GM12874 (cell line): ENCODE data around the gene SLC35A3.

Experiments used
- TF ChIP-seq, protein P1 (sequence below): IDR thresholded peaks from 2 replicates; pipeline ENCODE4 v1.5.1; 2011; ENCODE audit warnings: low read depth, mild to moderate bottlenecking, control low read depth, low read length, moderate library complexity; ENCODE audit not compliant: insufficient read depth

The SLC35A3 gene

DNA sequence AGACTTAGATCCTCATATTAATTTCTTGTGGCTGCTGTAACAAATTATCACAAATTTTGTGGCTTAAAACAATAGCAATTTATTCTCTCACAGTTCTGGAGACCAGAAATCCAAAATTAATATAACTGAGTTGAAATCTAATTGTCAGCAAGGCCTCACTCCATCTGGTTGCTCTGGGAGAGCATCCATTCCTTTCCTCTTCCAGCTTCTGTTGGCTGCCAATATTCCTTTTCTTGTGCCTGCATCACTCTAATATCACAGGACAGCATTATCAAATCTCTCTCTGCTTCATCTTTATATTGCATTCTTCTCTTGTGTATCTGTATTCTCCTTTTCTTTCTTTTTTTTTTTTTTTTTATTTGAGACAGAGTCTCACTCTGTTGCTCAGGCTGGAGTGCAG lies 9.3 kb downstream of the SLC35A3 start:
- TF ChIP-seq, protein P1, sequence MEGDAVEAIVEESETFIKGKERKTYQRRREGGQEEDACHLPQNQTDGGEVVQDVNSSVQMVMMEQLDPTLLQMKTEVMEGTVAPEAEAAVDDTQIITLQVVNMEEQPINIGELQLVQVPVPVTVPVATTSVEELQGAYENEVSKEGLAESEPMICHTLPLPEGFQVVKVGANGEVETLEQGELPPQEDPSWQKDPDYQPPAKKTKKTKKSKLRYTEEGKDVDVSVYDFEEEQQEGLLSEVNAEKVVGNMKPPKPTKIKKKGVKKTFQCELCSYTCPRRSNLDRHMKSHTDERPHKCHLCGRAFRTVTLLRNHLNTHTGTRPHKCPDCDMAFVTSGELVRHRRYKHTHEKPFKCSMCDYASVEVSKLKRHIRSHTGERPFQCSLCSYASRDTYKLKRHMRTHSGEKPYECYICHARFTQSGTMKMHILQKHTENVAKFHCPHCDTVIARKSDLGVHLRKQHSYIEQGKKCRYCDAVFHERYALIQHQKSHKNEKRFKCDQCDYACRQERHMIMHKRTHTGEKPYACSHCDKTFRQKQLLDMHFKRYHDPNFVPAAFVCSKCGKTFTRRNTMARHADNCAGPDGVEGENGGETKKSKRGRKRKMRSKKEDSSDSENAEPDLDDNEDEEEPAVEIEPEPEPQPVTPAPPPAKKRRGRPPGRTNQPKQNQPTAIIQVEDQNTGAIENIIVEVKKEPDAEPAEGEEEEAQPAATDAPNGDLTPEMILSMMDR: no peak

- TF ChIP-seq, protein P1: no peak
Measured at GRCh38 chr1:99980928-99981327, 11.1 kb downstream of the SLC35A3 start.

DNA sequence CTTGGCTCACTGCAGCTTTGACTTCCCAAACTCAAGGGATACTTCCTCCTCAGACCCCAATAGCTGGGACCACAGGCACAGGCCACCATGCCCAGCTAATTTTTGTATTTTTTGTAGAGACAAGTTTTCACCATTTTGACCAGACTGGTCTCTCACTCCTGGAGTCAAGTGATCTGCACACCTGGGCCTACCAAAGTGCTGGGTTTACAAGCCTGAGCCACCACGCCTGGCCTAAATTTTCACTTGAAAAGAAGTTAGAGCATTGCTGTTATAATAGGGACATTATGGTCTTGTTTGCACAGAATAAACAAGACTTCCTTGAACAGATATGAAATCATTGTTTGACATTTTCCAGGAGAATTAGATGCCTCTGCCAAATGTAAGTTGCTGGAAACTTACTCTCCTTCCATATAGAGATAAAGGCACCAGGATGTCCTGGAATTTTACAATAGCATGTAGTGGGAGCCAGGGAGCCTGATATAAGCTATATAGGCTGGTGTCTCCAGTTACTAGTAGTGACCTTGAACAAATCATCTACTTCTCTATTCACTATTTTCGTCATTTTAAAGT lies 16.9 kb downstream of the SLC35A3 start:
- TF ChIP-seq, protein P1: no peak

GRCh38 chr1:99988210-99988765 lies 18.5 kb downstream of the SLC35A3 start:
- TF ChIP-seq, protein P1: no peak

- TF ChIP-seq, protein P1: no peak
Measured at GRCh38 chr1:99992044-99992722, 22.4 kb downstream of the SLC35A3 start.

GRCh38 chr1:99992760-99993467 lies 23.1 kb downstream of the SLC35A3 start:
- TF ChIP-seq, protein P1: no peak

GRCh38 chr1:99993468-99993845 lies 23.7 kb downstream of the SLC35A3 start:
- TF ChIP-seq, protein P1: no peak
